ENCODE results near the gene MT4.

Gene MT4

GRCh38 chr16:56608043-56608875 lies 43.4 kb downstream of the MT4 start, which contains the start of gene MT2A:
TSS of gene MT2A (plus strand) at chr16:56608584. CDS start at chr16:56608656, 72 bp downstream.
- no peaks in the 10 kb centered on the region for H3K9me2 ChIP-seq (replicated peaks; ENCODE audit: insufficient read depth, low read length)
- H3K27ac ChIP-seq (ENCODE audit: low read depth, low read length) = no peak within 1 kb of the TSS
- H3K9me3 ChIP-seq (ENCODE audit: insufficient read depth, low read length) = no peaks in the 10 kb centered on the region
- peak within 1 kb of the TSS; percentile 45 for H3K9ac ChIP-seq (ENCODE audit: low read length)
- H3K4me2 ChIP-seq (ENCODE audit: low read depth, low read length, poor library complexity, severe bottlenecking) = peak within 1 kb of the TSS; percentile 75
- no peaks in the 10 kb centered on the region for H3F3A ChIP-seq (ENCODE audit: insufficient read depth)
- H3K27me3 ChIP-seq (ENCODE audit: low read length) = no peaks in the 10 kb centered on the region
- no peaks in the 10 kb centered on the region for H3K79me2 ChIP-seq (ENCODE audit: insufficient read depth, low read length)
- peak within 1 kb of the TSS; percentile 55 for H2AFZ ChIP-seq (ENCODE audit: low read depth, low read length, severe bottlenecking)
- H4K20me1 ChIP-seq (ENCODE audit: low read depth, low read length) = no peaks in the 10 kb centered on the region
- H3K4me3 ChIP-seq (ENCODE audit: insufficient read depth, low read length, poor library complexity, severe bottlenecking) = peak within 1 kb of the TSS; percentile 45
- TF ChIP-seq EZH2phosphoT487 (conservative IDR thresholded peaks at IDR 0.05; ENCODE audit: low read length) = no peak
- no peak for TF ChIP-seq CTCF (IDR thresholded peaks at IDR 0.05; ENCODE audit: insufficient read depth, low read length, poor library complexity, severe bottlenecking)
- H3K36me3 ChIP-seq (ENCODE audit: low read length) = no peaks in the 10 kb centered on the region

- no peaks in the 10 kb centered on the region for H3K9me3 ChIP-seq (ENCODE audit: insufficient read depth, low read length)
- peak overlapping the region; percentile 75 for H3K4me2 ChIP-seq (ENCODE audit: low read depth, low read length, poor library complexity, severe bottlenecking)
- H3K9ac ChIP-seq (ENCODE audit: low read length) = peak overlapping the region; percentile 45
- H3K27ac ChIP-seq (ENCODE audit: low read depth, low read length) = no peak overlapping the region
- no peaks in the 10 kb centered on the region for H3F3A ChIP-seq (ENCODE audit: insufficient read depth)
- no peaks in the 10 kb centered on the region for H3K9me2 ChIP-seq (replicated peaks; ENCODE audit: insufficient read depth, low read length)
- H4K20me1 ChIP-seq (ENCODE audit: low read depth, low read length) = no peaks in the 10 kb centered on the region
- peak overlapping the region; percentile 45 for H3K4me3 ChIP-seq (ENCODE audit: insufficient read depth, low read length, poor library complexity, severe bottlenecking)
- H3K79me2 ChIP-seq (ENCODE audit: insufficient read depth, low read length) = no peaks in the 10 kb centered on the region
- H2AFZ ChIP-seq (ENCODE audit: low read depth, low read length, severe bottlenecking) = peak overlapping the region; percentile 55
- TF ChIP-seq CTCF (IDR thresholded peaks at IDR 0.05; ENCODE audit: insufficient read depth, low read length, poor library complexity, severe bottlenecking) (no peak), EZH2phosphoT487 (conservative IDR thresholded peaks at IDR 0.05; ENCODE audit: low read length) (no peak)
- no peaks in the 10 kb centered on the region for H3K27me3 ChIP-seq (ENCODE audit: low read length)
- no peaks in the 10 kb centered on the region for H3K36me3 ChIP-seq (ENCODE audit: low read length)
Measured at GRCh38 chr16:56608876-56609462, 44.1 kb downstream of the MT4 start.

GRCh38 chr16:56609463-56609921 lies 44.6 kb downstream of the MT4 start:
- H3K27ac ChIP-seq (ENCODE audit: low read depth, low read length) = no peak overlapping the region
- 0 out of 2 replicates have a peak overlapping the region, but pooled peaks have one; percentile 45 for H3K9ac ChIP-seq (ENCODE audit: low read length)
- H3K27me3 ChIP-seq (ENCODE audit: low read length) = no peaks in the 10 kb centered on the region
- TF ChIP-seq EZH2phosphoT487 (conservative IDR thresholded peaks at IDR 0.05; ENCODE audit: low read length) (no peak), CTCF (IDR thresholded peaks at IDR 0.05; ENCODE audit: insufficient read depth, low read length, poor library complexity, severe bottlenecking) (no peak)
- H3K4me2 ChIP-seq (ENCODE audit: low read depth, low read length, poor library complexity, severe bottlenecking) = peak overlapping the region; percentile 75
- no peaks in the 10 kb centered on the region for H3K9me3 ChIP-seq (ENCODE audit: insufficient read depth, low read length)
- no peaks in the 10 kb centered on the region for H3K36me3 ChIP-seq (ENCODE audit: low read length)
- no peak overlapping the region for H2AFZ ChIP-seq (ENCODE audit: low read depth, low read length, severe bottlenecking)
- H3K79me2 ChIP-seq (ENCODE audit: insufficient read depth, low read length) = no peaks in the 10 kb centered on the region
- no peaks in the 10 kb centered on the region for H3K9me2 ChIP-seq (replicated peaks; ENCODE audit: insufficient read depth, low read length)
- H3F3A ChIP-seq (ENCODE audit: insufficient read depth) = no peaks in the 10 kb centered on the region
- H4K20me1 ChIP-seq (ENCODE audit: low read depth, low read length) = no peaks in the 10 kb centered on the region
- H3K4me3 ChIP-seq (ENCODE audit: insufficient read depth, low read length, poor library complexity, severe bottlenecking) = peak overlapping the region; percentile 45
